NCI-H460 (cell line): ENCODE measurements around the gene TP73. TPM values are rescaled to one million over a fixed set of nuclear protein-coding genes. Genes with fewer than 3 reads are reported as not detected.
A peak's percentile ranks its signal among the peaks of the same experiment; 100 is the strongest.

ENCODE experiments used
- DNase-seq: peaks from one replicate; pipeline ENCODE4 v3.0.0-alpha.2; 2016; ENCODE audit warnings: low read depth; ENCODE audit errors: extremely low read depth
- total RNA-seq: library from RNA; depleted of rRNA; stranded (reverse); fragments of >200 nt; shearing (Covaris generic); gene quantifications from 2 replicates; pipeline ENCODE4 v1.2.3, GENCODE V29; 2014

Gene TP73
- total RNA-seq, 1 experiment from 2014 or later = 0.07 TPM

- no peak for DNase-seq
Observed at GRCh38 chr1:3650248-3651025, 1.9 kb upstream of the TP73 start.

DNA sequence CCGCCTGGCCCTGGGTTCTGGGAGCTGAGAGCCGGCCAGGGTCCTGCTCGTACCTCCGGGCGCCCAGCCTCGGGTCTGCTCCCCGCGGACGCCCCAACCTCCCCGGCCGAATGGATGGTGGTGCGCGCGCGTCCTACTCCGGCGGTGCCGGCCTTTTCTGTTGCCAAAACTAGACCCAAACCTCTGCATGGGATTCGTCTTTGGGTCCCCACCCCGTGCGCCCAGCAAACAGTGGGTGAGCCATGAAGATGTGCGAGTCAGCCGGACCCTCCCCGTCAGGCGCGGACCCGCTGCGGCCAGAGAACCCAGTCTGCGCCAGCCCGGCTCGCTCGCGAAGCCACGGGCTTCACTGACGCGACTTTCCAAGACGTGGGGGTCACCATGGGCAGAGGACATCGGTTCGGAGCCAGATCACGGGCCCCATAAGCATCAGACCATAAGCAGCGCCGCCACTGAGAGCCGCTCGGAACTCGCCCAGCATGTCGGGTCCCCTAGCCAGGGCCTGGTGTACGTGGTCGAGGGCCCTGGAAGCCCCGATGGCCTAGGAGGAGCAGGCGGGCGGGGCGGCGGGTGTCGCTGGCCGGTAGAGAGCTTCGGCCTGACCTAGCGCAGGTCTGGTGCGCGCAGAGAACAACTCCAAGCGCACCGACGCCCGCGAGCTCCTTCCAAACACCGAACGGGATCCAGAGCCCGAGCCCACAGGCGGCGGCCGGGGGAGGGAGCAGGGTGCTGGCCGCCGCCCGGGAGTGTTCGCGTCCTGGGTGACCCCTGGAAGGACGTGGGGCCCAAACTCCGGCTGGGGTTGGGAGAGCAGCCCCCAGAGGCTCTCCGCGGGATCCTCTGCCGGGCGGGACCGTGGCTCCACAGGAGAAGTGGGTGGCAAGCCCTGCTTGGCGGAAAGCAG, 1.0 kb upstream of the TP73 start:
- no peak for DNase-seq

- no peak for DNase-seq
Observed at GRCh38 chr1:3652548-3653285, 401 bp downstream of the TP73 start.

GRCh38 chr1:3653286-3653618, 936 bp downstream of the TP73 start:
- no peak for DNase-seq

GRCh38 chr1:3654549-3655281, 2.4 kb downstream of the TP73 start:
- DNase-seq = no peak

DNA sequence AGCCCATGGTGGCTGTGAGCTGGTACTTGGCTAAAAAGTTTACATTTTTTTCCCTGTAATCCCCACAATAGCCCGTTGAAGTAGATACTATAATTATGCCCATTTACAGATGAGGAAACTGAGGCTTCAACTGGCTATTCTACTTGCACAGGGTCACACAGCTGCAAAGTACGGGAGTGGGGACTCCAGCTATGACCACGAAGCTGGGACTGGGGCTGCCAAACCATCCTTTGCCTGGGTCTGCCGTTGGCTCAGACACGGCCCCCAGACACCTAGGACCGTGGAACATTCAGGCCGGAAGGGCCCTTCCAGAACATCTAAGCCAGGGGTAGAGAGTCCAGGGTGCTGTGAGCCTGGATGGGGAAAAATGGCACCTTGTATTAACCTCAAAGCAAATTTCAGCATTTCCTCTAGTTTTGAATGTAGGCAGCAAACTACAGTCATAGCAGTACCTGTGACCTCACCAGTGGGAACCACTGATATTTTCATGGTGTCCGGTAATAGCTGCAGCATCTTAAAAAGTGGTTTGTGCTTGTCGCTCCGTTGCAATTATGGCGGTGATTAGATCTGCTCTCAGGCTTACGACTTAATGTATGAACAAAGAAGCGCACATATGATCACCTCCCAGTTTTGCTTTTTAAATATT, 4.3 kb downstream of the TP73 start:
- no peak for DNase-seq

DNA sequence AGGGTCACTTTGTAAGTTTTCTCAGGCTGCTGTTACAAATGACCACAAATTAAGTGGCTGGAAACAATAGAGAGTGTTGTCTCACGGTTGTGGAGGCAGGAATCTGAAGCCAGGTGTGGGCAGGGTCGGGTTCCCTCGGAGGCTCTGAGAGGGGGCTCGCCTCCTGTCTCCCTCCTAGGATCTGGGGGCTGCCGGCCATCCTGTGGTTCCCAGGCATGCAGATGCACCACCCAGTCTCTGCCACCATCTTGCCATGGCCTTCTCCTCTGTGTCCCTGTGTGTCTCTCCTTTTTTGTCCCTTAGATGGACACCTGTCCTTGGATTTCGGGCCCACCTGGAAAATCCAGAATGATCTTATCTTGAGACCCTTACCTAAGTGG, 4.8 kb downstream of the TP73 start:
- DNase-seq = no peak

DNA sequence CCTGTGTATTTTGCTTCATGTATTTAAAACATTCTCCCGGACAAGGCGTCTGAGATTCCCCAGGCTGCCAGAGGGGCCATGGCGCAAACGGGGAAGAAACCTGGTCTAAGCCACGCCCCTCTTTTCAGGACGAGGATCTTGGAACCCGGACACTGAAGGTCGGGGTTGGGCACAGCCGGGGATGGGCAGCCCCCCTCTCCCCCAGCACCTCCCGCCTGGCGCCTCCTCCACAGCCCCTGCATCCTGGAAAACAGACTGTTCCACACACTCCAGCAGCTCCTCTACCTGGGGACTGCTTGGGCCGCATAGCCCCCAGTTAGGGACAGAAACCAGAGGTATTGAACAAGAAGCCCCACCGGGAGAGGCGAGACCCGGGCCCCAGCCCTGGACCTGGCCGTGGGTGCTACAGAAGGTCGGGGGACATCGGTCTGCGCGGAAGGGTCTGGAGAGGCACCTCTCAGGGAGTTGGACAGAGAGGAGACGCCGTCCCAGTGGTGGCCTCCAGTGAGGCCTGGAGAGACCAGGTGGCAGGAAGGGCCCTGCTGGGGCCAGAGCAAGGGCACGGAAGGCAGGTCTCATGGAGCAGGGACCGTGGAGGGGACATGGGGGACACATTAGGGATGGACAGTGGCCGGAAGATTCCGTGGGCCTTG, 5.4 kb downstream of the TP73 start:
- no peak for DNase-seq

DNA sequence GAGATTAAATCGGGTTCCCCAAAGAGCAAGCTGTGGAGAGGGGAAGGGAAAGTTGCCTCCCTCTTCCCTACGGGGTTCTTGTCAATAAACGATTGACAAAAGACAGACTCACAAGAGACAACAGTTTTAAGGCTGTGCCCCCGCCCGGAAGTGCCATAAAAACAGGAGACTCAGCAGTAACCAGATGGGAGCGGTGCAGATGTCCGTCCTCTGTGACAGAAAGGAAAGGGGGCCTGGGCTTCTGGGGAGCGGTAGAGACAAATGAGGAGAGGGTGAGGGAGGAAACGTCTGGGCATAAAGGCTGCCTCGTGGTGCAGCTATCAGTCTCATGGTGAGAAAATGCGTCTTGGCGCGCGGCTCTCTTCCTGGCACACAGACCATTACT, 5.9 kb downstream of the TP73 start:
- DNase-seq = no peak

- DNase-seq = no peak
Observed at GRCh38 chr1:3659093-3659492, 6.8 kb downstream of the TP73 start.

DNA sequence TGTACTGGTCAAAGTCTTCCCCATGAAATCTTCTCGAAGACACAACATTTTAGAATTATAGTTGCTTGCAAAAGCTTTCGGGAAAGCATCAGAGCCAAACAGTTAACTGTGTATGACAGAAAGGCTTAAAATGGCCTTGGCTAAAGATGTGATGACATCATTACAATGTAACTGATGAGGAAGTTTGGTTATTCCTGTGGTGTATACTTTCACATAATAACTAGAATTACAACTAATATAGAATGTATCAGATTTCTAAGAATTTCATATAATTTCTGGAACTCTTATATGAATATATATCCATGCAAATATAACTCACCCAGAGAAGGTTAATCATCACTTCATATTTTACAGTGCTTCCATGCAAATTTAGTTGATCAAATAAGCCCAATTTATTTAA, 8.4 kb downstream of the TP73 start:
- no peak for DNase-seq

DNA sequence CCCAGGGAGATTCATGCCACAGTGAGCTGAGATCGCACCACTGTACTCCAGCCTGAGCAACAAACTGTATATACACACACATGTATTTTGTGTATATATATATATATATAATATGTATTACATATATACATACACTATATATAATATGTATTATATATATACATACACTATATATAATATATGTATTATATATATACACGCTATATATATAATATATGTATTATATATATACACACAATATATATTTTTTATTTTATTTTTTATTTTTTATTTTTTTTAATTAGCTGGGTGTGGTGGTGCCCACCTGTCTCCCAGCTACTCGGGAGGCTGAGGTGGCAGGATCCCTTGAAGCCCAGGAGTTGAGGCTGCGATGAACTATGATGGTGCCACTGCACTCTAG, 9.3 kb downstream of the TP73 start:
- no peak for DNase-seq

DNA sequence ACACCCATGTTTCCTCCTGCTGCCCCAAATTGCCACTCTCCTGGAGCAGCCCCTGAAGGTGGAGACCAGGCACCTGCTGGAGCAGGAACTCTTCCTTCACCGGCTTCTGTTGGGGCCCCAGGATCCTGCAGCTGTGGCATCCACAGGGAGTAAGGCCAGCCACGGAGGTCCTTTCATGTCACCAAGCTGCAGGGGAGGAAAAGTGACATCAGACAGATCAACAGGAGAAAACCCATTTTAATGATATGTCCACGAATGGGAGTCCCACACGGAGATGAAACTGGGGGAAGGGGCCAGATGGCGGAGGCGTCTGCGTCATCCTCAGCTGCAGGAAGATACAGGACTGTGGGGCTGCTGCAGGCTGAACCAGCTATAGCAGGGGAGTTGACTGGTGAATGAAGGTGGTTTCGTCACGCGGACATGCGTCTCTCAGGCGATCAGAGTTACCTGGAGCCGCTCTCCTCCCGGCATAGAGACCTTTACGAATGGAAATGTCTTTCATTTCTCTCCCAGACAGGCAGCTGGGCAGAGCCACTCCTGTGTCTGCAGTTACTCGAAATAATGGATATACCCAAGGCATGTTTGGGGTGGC, 9.9 kb downstream of the TP73 start:
- DNase-seq = no peak

DNA sequence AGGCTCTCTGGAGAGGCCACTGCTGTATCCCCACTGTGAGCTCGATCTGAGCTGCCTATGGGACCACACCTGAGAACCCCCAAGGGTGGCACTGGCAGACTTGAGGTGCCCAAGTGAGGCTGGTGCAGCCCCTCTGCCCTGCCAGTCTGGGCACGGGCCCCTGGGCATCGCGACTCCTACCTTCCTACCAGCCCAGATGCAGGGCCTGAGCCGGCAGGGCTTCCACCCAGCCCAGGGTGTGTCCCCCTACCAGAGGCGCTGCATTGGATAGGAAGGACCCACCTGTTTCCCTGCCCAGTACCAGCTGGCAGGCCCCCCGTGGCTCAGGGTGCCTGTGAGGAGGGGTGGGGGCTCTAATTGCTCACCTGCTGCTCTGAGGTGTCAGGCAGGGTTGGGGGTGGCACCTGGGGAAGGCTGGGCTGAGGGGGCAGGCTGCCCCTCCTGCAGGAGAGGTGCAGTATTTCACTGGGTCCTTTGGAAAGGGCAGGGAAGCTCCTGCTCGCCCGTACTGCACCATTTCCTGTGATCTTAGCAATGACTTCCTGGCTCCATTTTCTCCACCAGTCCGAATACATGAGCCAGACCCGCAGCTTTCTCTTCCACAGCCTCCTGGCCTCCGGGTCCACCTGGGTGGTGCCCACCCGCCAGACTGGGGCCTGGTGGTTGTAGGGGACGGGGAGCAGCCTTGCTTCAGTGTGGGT, 11.8 kb downstream of the TP73 start:
- no peak for DNase-seq

GRCh38 chr1:3664700-3665375, 12.5 kb downstream of the TP73 start:
- DNase-seq = no peak

- no peak for DNase-seq
Observed at GRCh38 chr1:3668148-3668547, 15.8 kb downstream of the TP73 start.

- DNase-seq = peak; percentile 53
Observed at GRCh38 chr1:3668585-3669300, 16.4 kb downstream of the TP73 start.

DNA sequence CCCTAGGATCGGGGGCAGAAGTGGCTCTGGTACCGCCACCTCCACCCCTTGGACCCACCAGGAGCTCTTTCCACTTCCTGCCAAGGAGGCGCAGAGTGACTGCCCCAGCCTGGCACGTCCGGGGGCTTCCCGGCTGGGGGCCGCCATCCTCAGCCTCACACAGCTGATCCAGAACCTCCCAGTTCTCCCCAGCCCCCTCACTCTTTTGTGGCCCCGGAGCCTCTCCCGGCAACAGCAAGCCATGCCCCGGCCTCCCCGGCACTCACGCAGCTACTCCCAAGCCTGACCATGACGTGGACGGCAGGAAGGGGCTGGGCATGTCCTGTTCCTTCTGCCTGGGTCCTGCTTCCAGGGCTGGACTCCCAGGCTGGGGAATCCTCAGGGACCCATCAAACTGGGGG, 17.1 kb downstream of the TP73 start:
- DNase-seq = no peak
